ES-I3 (cell line): ENCODE results near the gene CALY.

Source experiments
- H3K36me3 ChIP-seq: 2 replicates; pipeline ENCODE4 v1.6.1; 2013; ENCODE audit warnings: mild to moderate bottlenecking, low read length, control low read depth, moderate library complexity; ENCODE audit not compliant: insufficient read depth
- H3K4me1 ChIP-seq: 2 replicates; pipeline ENCODE4 v1.6.1; 2013; ENCODE audit warnings: mild to moderate bottlenecking, control low read depth, low read length; ENCODE audit not compliant: insufficient read depth
- H3K9ac ChIP-seq: 2 replicates; pipeline ENCODE4 v1.6.1; 2013; ENCODE audit warnings: low read depth, mild to moderate bottlenecking, low read length, moderate library complexity
- H3K9me3 ChIP-seq: 2 replicates; pipeline ENCODE4 v1.6.1; 2013; ENCODE audit warnings: mild to moderate bottlenecking, low read length, moderate library complexity; ENCODE audit not compliant: control insufficient read depth, insufficient read depth

The CALY gene

DNA sequence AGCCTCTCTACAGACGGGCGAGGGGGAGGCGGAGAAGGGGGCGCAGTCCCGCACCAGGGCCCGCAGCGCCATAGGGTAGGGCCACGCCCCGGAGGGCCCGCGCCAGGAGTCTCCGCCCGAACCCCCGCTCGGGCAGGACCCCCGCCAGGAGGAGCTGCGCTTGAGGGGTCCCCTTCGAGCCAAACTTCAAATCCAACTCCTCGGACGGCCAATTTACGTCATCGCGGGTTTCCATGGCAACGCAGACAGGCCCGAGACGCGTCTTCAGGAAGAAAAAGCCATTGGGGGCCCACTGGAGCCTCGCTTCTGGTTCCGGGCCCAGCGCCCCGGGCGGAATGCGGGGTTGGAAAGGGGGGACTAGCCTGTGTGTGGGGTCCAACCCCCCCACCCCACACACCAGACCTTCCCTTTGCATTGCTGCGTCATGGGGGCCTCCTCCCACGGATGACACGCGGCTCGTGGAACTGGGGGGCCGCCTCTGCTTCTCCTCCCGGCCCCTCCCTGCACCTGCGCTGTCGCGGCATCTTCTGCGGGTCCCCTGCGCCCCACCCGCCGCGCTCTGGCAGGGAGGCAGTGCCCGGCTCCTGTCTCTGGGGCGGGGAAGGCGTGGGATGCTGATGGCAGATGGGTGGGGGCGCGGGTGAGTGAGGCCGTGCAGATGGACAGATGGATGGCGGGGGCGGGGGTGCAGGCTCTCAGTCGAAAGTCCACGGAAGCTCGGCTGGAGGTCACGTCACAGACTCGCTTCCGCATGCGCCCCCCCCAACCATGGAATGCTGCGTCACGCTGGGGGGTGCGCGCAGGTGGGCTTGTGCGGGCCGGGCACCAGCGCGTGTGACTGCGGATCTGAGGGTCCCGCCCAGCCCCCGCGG is 1.2 kb downstream of the CALY start:
- H3K9me3 ChIP-seq: no peaks in the 10 kb centered on the region; the same call in 1 of the 2 replicates
- peak overlapping the region; percentile 34; the same call in 1 of the 2 replicates for H3K9ac ChIP-seq
- H3K4me1 ChIP-seq: no peaks in the 10 kb centered on the region
- no peaks in the 10 kb centered on the region for H3K36me3 ChIP-seq

GRCh38 chr10:133334503-133335245 is 2.0 kb downstream of the CALY start:
- H3K9me3 ChIP-seq: no peaks in the 10 kb centered on the region; the same call in 1 of the 2 replicates
- no peaks in the 10 kb centered on the region for H3K36me3 ChIP-seq
- H3K4me1 ChIP-seq: no peaks in the 10 kb centered on the region
- peak overlapping the region; percentile 34; the same call in 1 of the 2 replicates for H3K9ac ChIP-seq

DNA sequence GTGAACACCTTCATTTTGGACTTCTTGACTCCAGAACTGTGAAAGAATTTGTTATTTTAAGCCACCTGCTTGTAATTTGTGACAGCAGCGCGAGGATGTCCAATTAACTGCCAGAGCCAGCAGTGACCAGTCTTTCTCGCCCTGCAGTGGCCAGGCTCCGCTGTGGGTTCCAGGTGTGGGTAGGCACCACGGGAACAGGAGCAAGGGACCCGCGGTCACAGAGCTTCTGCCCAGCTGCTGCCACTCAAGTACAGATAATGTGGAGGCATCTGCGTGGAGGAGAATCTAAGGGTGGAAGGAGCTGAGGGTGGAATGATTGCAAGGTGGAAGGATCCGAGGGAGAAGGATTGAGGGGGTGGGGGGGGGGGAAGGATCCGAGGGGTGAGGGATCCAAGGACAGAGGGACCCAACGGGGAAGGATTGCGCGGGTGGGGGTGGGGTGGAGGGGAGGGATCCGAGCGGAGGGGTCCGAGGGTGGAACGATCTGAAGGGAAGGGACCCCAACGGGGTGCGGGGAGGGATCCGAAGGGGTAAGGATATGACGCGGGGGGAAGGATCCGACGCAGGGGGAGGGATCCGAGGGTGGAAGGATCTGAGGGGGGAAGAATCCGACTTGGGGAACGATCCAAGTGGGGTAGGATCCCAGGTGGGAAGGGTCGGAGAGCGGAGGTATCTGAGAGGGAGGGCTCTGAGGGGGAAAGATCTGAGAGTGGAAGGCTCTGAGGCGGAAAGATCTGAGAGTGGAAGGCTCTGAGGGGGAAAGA is 3.6 kb downstream of the CALY start:
- Histone ChIP-seq H3K36me3 (no peaks in the 10 kb centered on the region), H3K9me3 (no peaks in the 10 kb centered on the region; the same call in 1 of the 2 replicates), H3K4me1 (no peaks in the 10 kb centered on the region), H3K9ac (no peak overlapping the region)

- no peaks in the 10 kb centered on the region for H3K36me3 ChIP-seq
- no peaks in the 10 kb centered on the region; the same call in 1 of the 2 replicates for H3K9me3 ChIP-seq
- H3K4me1 ChIP-seq: peaks cover 3% of the 10 kb centered on the region; the same call in 1 of the 2 replicates
- peak overlapping the region; percentile 19; the same call in 1 of the 2 replicates for H3K9ac ChIP-seq
These were observed 7.0 kb downstream of the CALY start for GRCh38 chr10:133329491-133330202.

DNA sequence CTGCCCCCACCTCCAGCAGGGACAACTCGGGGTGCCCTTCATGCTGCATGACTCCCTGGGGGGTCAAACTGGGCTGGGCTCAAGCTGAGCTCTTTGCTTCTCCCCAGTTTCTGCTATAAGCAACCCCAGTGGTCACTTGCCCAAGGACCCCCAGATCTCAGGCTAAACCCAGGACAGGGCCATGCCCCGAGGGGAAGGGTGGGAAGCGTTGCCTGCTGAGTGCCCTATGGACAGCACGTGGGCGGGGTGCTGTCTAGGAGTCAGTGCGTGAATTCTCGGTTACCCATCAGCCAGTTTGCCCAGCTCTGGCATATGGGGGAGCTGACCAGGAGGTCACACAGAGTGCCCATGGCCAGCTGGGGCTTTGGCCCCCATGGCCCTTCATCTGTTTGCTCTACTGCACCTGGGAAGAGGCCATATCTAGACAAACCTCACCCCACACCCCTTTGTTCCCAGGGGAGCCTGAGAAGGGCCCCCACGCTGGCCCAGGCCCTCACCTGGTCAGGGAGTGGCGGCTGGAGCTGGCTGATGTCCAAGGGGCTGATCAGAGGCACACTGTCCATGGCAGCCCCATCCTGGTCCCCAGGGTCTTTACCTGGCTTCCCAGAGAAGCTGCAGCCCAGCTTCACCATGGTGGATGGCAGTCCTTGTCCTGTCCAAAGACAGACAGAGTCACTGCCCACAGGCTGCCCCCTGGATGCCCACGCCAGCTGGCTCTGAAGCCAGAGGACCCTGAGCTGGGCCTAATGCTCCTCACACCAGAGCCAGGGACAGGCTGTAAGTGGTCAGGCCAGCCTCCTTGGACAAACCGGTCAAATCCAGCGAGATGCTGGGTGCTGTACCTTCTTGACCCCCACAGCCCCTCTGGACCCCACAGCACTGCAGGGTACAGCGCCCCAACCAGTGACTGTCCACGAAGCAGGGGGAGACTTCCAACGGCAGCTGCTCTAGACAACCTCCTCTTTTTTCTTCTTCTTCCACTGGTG is 8.0 kb downstream of the CALY start:
- Histone ChIP-seq H3K36me3 (no peaks in the 10 kb centered on the region), H3K9me3 (no peaks in the 10 kb centered on the region), H3K4me1 (peaks cover 3% of the 10 kb centered on the region; the same call in 1 of the 2 replicates), H3K9ac (no peak overlapping the region)

GRCh38 chr10:133327651-133328357 is 8.9 kb downstream of the CALY start:
- Histone ChIP-seq H3K36me3 (no peaks in the 10 kb centered on the region), H3K9ac (no peak overlapping the region), H3K9me3 (no peaks in the 10 kb centered on the region), H3K4me1 (peaks cover 3% of the 10 kb centered on the region; the same call in 1 of the 2 replicates)

- no peak overlapping the region for H3K9ac ChIP-seq
- H3K9me3 ChIP-seq: no peaks in the 10 kb centered on the region
- H3K36me3 ChIP-seq: no peaks in the 10 kb centered on the region
- peaks cover 3% of the 10 kb centered on the region; the same call in 1 of the 2 replicates for H3K4me1 ChIP-seq
These were observed 9.7 kb downstream of the CALY start for GRCh38 chr10:133326745-133327650.

GRCh38 chr10:133326223-133326551 is 10.5 kb downstream of the CALY start:
- no peaks in the 10 kb centered on the region for H3K9me3 ChIP-seq
- H3K36me3 ChIP-seq: no peaks in the 10 kb centered on the region
- peaks cover 3% of the 10 kb centered on the region; the same call in 1 of the 2 replicates for H3K4me1 ChIP-seq
- H3K9ac ChIP-seq: peak overlapping the region; percentile 72

GRCh38 chr10:133325440-133326222 is 11.1 kb downstream of the CALY start:
- Histone ChIP-seq H3K9ac (peak overlapping the region; percentile 72), H3K9me3 (no peaks in the 10 kb centered on the region), H3K36me3 (no peaks in the 10 kb centered on the region), H3K4me1 (peaks cover 3% of the 10 kb centered on the region; the same call in 1 of the 2 replicates)

- Histone ChIP-seq H3K9me3 (no peaks in the 10 kb centered on the region), H3K4me1 (peaks cover 3% of the 10 kb centered on the region; the same call in 1 of the 2 replicates), H3K9ac (peak overlapping the region; percentile 72), H3K36me3 (no peaks in the 10 kb centered on the region)
These were observed 11.8 kb downstream of the CALY start for GRCh38 chr10:133324857-133325260.

GRCh38 chr10:133324198-133324792 is 12.4 kb downstream of the CALY start:
- Histone ChIP-seq H3K36me3 (no peaks in the 10 kb centered on the region), H3K9ac (peak overlapping the region; percentile 25; the same call in 1 of the 2 replicates), H3K4me1 (peaks cover 3% of the 10 kb centered on the region; the same call in 1 of the 2 replicates), H3K9me3 (no peaks in the 10 kb centered on the region)
